H9 (cell line): ENCODE data around the gene CIB4. TPM values are rescaled to one million over a fixed set of nuclear protein-coding genes. Genes with fewer than 3 reads are reported as not detected.

Experiments used
- DNase-seq: peaks from one replicate; pipeline ENCODE4 v3.0.0-alpha.2; 2017
- H2AFZ ChIP-seq: one replicate; pipeline ENCODE4 v1.6.1; 2013; ENCODE audit warnings: mild to moderate bottlenecking, low read length, control low read depth, moderate library complexity
- H2AK5ac ChIP-seq: 2 replicates; pipeline ENCODE4 v1.6.1; 2013; ENCODE audit warnings: low read length, control low read depth, mixed read lengths; ENCODE audit not compliant: insufficient read length
- H2BK120ac ChIP-seq: one replicate; pipeline ENCODE4 v1.6.1; 2013; ENCODE audit warnings: low read depth, mild to moderate bottlenecking, low read length, control low read depth, inconsistent platforms; ENCODE audit not compliant: poor library complexity, severe bottlenecking
- H2BK12ac ChIP-seq: 2 replicates; pipeline ENCODE4 v1.6.1; 2013; ENCODE audit warnings: low read length, control low read depth, mixed read lengths, low read depth; ENCODE audit not compliant: insufficient read length
- H2BK15ac ChIP-seq: 2 replicates; pipeline ENCODE4 v1.6.1; 2013; ENCODE audit warnings: low read depth, low read length, control low read depth
- H2BK20ac ChIP-seq: one replicate; pipeline ENCODE4 v1.6.1; 2013; ENCODE audit warnings: low read depth, mild to moderate bottlenecking, low read length, control low read depth, inconsistent platforms; ENCODE audit not compliant: poor library complexity, severe bottlenecking
- H2BK5ac ChIP-seq: 2 replicates; pipeline ENCODE4 v1.6.1; 2013; ENCODE audit warnings: low read length, control low read depth, mixed read lengths; ENCODE audit not compliant: insufficient read length
- H3K14ac ChIP-seq: 2 replicates; pipeline ENCODE4 v1.6.1; 2013; ENCODE audit warnings: low read length, control low read depth; ENCODE audit not compliant: insufficient read depth
- H3K18ac ChIP-seq: 2 replicates; pipeline ENCODE4 v1.6.1; 2013; ENCODE audit warnings: low read depth, mild to moderate bottlenecking, mixed read lengths, low read length, control low read depth; ENCODE audit not compliant: insufficient read length
- H3K23ac ChIP-seq: 2 replicates; pipeline ENCODE4 v1.6.1; 2013; ENCODE audit warnings: low read length, control low read depth, mixed read lengths, low read depth; ENCODE audit not compliant: insufficient read length
- H3K23me2 ChIP-seq: 2 replicates; pipeline ENCODE4 v1.6.1; 2013; ENCODE audit warnings: low read depth, mild to moderate bottlenecking, mixed read lengths, low read length, control low read depth; ENCODE audit not compliant: insufficient read length, poor library complexity, severe bottlenecking
- H3K27ac ChIP-seq: 2 replicates; pipeline ENCODE4 v1.5.1; 2013; ENCODE audit warnings: low read length, control low read depth, mixed read lengths, low read depth; ENCODE audit not compliant: insufficient read length
- H3K27me3 ChIP-seq: 2 replicates; pipeline ENCODE4 v1.6.1; 2013; ENCODE audit warnings: low read length, control low read depth, inconsistent platforms; ENCODE audit not compliant: insufficient read depth
- H3K4ac ChIP-seq: 2 replicates; pipeline ENCODE4 v1.6.1; 2013; ENCODE audit warnings: low read depth, mild to moderate bottlenecking, control low read depth, inconsistent platforms, low read length, moderate library complexity
- H3K4me1 ChIP-seq: 2 replicates; pipeline ENCODE4 v1.6.1; 2013; ENCODE audit warnings: low read length, control low read depth, inconsistent platforms; ENCODE audit not compliant: insufficient read depth
- H3K4me2 ChIP-seq: 2 replicates; pipeline ENCODE4 v1.6.1; 2013; ENCODE audit warnings: low read length, control low read depth, mixed read lengths; ENCODE audit not compliant: insufficient read length, insufficient read depth
- H3K56ac ChIP-seq: 2 replicates; pipeline ENCODE4 v1.6.1; 2013; ENCODE audit warnings: low read depth, mild to moderate bottlenecking, mixed read lengths, low read length, control low read depth; ENCODE audit not compliant: insufficient read length
- H3K79me1 ChIP-seq: 2 replicates; pipeline ENCODE4 v1.6.1; 2013; ENCODE audit warnings: low read depth, mild to moderate bottlenecking, moderate library complexity, low read length, control low read depth, inconsistent platforms; ENCODE audit not compliant: insufficient read depth, poor library complexity, severe bottlenecking
- H3K79me2 ChIP-seq: 2 replicates; pipeline ENCODE4 v1.6.1; 2013; ENCODE audit warnings: low read length, control low read depth, inconsistent platforms; ENCODE audit not compliant: insufficient read depth
- H3K9ac ChIP-seq: 2 replicates; pipeline ENCODE4 v1.6.1; 2013; ENCODE audit warnings: low read length, control low read depth, mixed read lengths; ENCODE audit not compliant: insufficient read length; ENCODE audit errors: extremely low read depth
- H3K9me3 ChIP-seq: one replicate; pipeline ENCODE4 v1.6.1; 2013; ENCODE audit warnings: low read depth, low read length, inconsistent platforms; ENCODE audit not compliant: control insufficient read depth
- H3T11ph ChIP-seq: one replicate; pipeline ENCODE4 v1.6.1; 2013; ENCODE audit warnings: mild to moderate bottlenecking, low read length, control low read depth, inconsistent platforms
- H4K20me1 ChIP-seq: one replicate; pipeline ENCODE4 v1.6.1; 2013; ENCODE audit not compliant: control insufficient read depth, insufficient read length, insufficient read depth
- H4K5ac ChIP-seq: 2 replicates; pipeline ENCODE4 v1.6.1; 2013; ENCODE audit warnings: low read depth, mild to moderate bottlenecking, mixed read lengths, low read length, control low read depth; ENCODE audit not compliant: insufficient read length
- H4K8ac ChIP-seq: replicated peaks from 2 replicates; pipeline ENCODE4 v1.6.1; 2013; ENCODE audit warnings: low read length, control low read depth, mixed read lengths, low read depth; ENCODE audit not compliant: insufficient read length
- H4K91ac ChIP-seq: 2 replicates; pipeline ENCODE4 v1.6.1; 2013; ENCODE audit warnings: low read depth, mild to moderate bottlenecking, moderate library complexity, mixed read lengths, low read length, control low read depth; ENCODE audit not compliant: insufficient read length
- H3K27ac Mint-ChIP-seq, 3 experiments: 2 replicates in 2 of 3; 3 replicates in 1 of 3; pipeline ENCODE4 v1.8.0; 2020 to 2021; ENCODE audit warnings: mixed read lengths in 3 of 3, mild to moderate bottlenecking in 1 of 3, moderate library complexity in 1 of 3
- H3K27me3 Mint-ChIP-seq: 2 replicates; pipeline ENCODE4 v1.8.0; 2021; ENCODE audit warnings: low read depth, mild to moderate bottlenecking, moderate library complexity, mixed read lengths
- H3K36me3 Mint-ChIP-seq, 3 experiments: 2 replicates in 2 of 3; 3 replicates in 1 of 3; pipeline ENCODE4 v1.8.0; 2020 to 2021; ENCODE audit warnings: low read depth in 3 of 3, mixed read lengths in 3 of 3; ENCODE audit not compliant: insufficient read depth in 1 of 3
- H3K4me1 Mint-ChIP-seq, 2 experiments: 2 replicates each; pipeline ENCODE4 v1.8.0; 2020; ENCODE audit warnings: mixed read lengths in 2 of 2
- H3K4me3 Mint-ChIP-seq, 2 experiments: 2 replicates in 1 of 2; 3 replicates in 1 of 2; pipeline ENCODE4 v1.8.0; 2020 to 2021; ENCODE audit warnings: mild to moderate bottlenecking in 2 of 2, mixed read lengths in 2 of 2, moderate library complexity in 1 of 2
- H3K9me3 Mint-ChIP-seq, 2 experiments: 2 replicates in 1 of 2; 3 replicates in 1 of 2; pipeline ENCODE4 v1.8.0; 2020; ENCODE audit warnings: mild to moderate bottlenecking in 2 of 2, mixed read lengths in 2 of 2, moderate library complexity in 1 of 2
- CTCF ChIP-seq: fragments of 200-600 bp; sonication (generic); conservative IDR thresholded peaks from 3 replicates; pipeline ENCODE4 v1.8.0; 2021; ENCODE audit warnings: antibody characterized with exemption, mild to moderate bottlenecking
- WGBS: extraction: QIAGEN DNeasy Blood & Tissue Kit; methylation state at CpG from one replicate; pipeline ENCODE4 v1.1.7; 2013; ENCODE audit warnings: missing lambda C conversion rate, low lambda C conversion rate, mixed read lengths; ENCODE audit not compliant: insufficient read length; ENCODE audit errors: extremely low coverage; 5-methylcytosine and 5-hydroxymethylcytosine counted together
- total RNA-seq: library from RNA; stranded (reverse); gene quantifications from 2 replicates; pipeline ENCODE4 v1.2.1, GENCODE V29; 2021

CIB4 gene
- total RNA-seq, 1 experiment from 2014 or later, result not detected

GRCh38 chr2:26590508-26590907, 50.7 kb downstream of the CIB4 start:
- Histone ChIP-seq H3K9me3 (no peaks in the 10 kb centered on the region), H4K5ac (no peak overlapping the region), H3K23ac (no peak overlapping the region), H3K4ac (no peak overlapping the region), H3K23me2 (no peaks in the 10 kb centered on the region), H3K9ac (no peak overlapping the region), H4K8ac (no peak overlapping the region), H3K4me1 (no peaks in the 10 kb centered on the region), H3K4me2 (no peak overlapping the region), H3K27ac (no peak overlapping the region), H3K56ac (no peak overlapping the region), H2BK5ac (no peak overlapping the region), H2AK5ac (no peak overlapping the region), H4K20me1 (no peaks in the 10 kb centered on the region), H2BK12ac (no peak overlapping the region), H3K14ac (no peak overlapping the region), H2BK120ac (no peak overlapping the region), H4K91ac (no peak overlapping the region), H3K79me1 (no peaks in the 10 kb centered on the region), H3T11ph (no peak overlapping the region), H2BK15ac (no peak overlapping the region), H3K79me2 (no peaks in the 10 kb centered on the region), H3K18ac (no peak overlapping the region), H2AFZ (no peak overlapping the region), H3K27me3 (no peaks in the 10 kb centered on the region; the same call in 1 of the 2 replicates), H2BK20ac (no peak overlapping the region)
- H3K36me3 Mint-ChIP-seq, result no peaks in the 10 kb centered on the region
- no peaks in the 10 kb centered on the region; a peak in 1 of 5 replicates for H3K9me3 Mint-ChIP-seq
- no peak overlapping the region for H3K27ac Mint-ChIP-seq
- DNase-seq, result no peak
- H3K4me3 Mint-ChIP-seq, result no peak overlapping the region
- no CpG with 5 or more reads among the region's 6 CpGs for WGBS
- no peak for TF ChIP-seq CTCF
- H3K27me3 Mint-ChIP-seq, result peaks cover 59% of the 10 kb centered on the region
- H3K4me1 Mint-ChIP-seq, result peaks cover 6 to 13% of the 10 kb centered on the region in 2 experiments
